ENCODE results near the gene IL24. TPM values are rescaled to one million over a fixed set of nuclear protein-coding genes. Genes with fewer than 3 reads are reported as not detected.

Gene IL24
- total RNA-seq, 2 experiments from 2014 or later, result not detected

DNA sequence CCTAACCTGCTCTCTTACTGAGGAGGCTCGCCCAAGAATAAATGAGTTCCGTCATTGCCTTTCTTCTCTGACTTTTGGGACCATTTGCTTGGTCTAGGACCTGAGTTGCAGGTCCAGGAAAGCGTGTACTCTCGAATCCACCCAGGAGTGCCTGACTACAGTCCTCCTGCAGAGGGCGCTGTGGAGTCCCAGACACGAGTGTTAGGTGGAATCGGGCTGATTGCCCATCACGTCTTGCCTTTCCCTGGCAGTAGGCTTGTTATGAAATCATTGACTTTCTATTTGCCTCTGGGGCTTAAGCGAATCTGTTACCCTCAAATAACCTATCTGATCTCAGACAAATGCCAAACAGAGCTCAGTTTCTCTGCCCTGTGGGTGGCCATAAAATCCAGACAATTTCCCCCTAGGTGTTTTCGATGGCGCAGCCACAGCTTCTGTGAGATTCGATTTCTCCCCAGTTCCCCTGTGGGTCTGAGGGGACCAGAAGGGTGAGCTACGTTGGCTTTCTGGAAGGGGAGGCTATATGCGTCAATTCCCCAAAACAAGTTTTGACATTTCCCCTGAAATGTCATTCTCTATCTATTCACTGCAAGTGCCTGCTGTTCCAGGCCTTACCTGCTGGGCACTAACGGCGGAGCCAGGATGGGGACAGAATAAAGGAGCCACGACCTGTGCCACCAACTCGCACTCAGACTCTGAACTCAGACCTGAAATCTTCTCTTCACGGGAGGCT, 32.1 kb upstream of the IL24 start, which contains the start of gene IL20:
IL20 (plus strand) TSS at position 685 of the 733 bp plus-strand sequence. CDS start 230 bp downstream, outside the sequence.
- no peaks in the 10 kb centered on the region for H3K36me3 Mint-ChIP-seq (ENCODE audit: low read depth)
- H3K27ac Mint-ChIP-seq, result no peak within 1 kb of the TSS
- POLR2A ChIA-PET, result no interaction called here
- H3K4me3 Mint-ChIP-seq, result no peak within 1 kb of the TSS
- CTCF ChIA-PET, result interaction anchor here (1.2 to 1.4 kb wide), 4 partner anchors 18 to 44 kb away, joined by 3 to 5 read pairs (median 4); no protein-coding TSS in a partner anchor
- H3K27me3 Mint-ChIP-seq, result peaks cover 36% of the 10 kb centered on the region
- DNase-seq, result peak; percentile 82
- no peaks in the 10 kb centered on the region for H3K9me3 Mint-ChIP-seq
- peaks cover 5% of the 10 kb centered on the region for H3K4me1 Mint-ChIP-seq

DNA sequence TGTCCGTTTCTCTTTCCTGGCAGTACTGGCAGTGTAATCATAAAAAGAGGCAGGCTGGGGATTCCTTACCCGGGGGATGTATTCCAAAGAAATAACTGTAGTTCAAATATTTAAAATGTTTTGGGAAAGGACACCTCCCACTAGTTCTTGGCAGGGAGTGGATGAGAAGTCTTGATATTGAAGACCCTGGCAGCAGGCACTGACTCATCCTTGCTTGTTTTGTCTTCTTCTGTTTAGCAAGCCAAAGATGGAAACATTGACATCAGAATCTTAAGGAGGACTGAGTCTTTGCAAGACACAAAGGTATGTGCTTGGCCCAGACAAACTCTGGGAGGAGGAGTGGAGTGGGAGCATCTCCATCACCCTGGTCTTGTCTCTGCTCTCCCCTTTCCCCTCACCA, 31.2 kb upstream of the IL24 start:
- Mint-ChIP-seq H3K27me3 (peaks cover 36% of the 10 kb centered on the region), H3K27ac (no peak overlapping the region), H3K4me3 (no peak overlapping the region), H3K9me3 (peaks cover 2% of the 10 kb centered on the region), H3K4me1 (peaks cover 5% of the 10 kb centered on the region), H3K36me3 (ENCODE audit: low read depth) (no peaks in the 10 kb centered on the region)
- POLR2A ChIA-PET, result no interaction called here
- no peak for DNase-seq
- CTCF ChIA-PET, result interaction anchor here (0.7 to 1.3 kb wide), 3 partner anchors 37 to 82 kb away, joined by 3 to 5 read pairs (median 3); no protein-coding TSS in a partner anchor

- ChIA-PET CTCF (interaction anchor here (1.4 to 1.5 kb wide), 2 partner anchors 45 to 133 kb away, joined by 3 to 4 read pairs; no protein-coding TSS in a partner anchor), POLR2A (no interaction called here)
- Mint-ChIP-seq H3K9me3 (peaks cover 12% of the 10 kb centered on the region), H3K4me3 (no peak overlapping the region), H3K4me1 (peaks cover 5% of the 10 kb centered on the region), H3K36me3 (ENCODE audit: low read depth) (peaks cover 2% of the 10 kb centered on the region), H3K27ac (no peak overlapping the region), H3K27me3 (peaks cover 32% of the 10 kb centered on the region)
- DNase-seq, result no peak
Observed at GRCh38 chr1:206867239-206867638, 30.0 kb upstream of the IL24 start.

GRCh38 chr1:206867716-206868115, 29.5 kb upstream of the IL24 start:
- Mint-ChIP-seq H3K27ac (no peak overlapping the region), H3K4me1 (peaks cover 5% of the 10 kb centered on the region), H3K36me3 (ENCODE audit: low read depth) (peaks cover 2% of the 10 kb centered on the region), H3K27me3 (peaks cover 31% of the 10 kb centered on the region), H3K9me3 (peaks cover 16% of the 10 kb centered on the region), H3K4me3 (no peak overlapping the region)
- no peak for DNase-seq
- CTCF ChIA-PET, result interaction anchor here (0.7 to 1.5 kb wide), 5 partner anchors 8 to 133 kb away, joined by 3 to 4 read pairs (median 3); no protein-coding TSS in a partner anchor
- POLR2A ChIA-PET, result no interaction called here

GRCh38 chr1:206868264-206868663, 29.0 kb upstream of the IL24 start:
- Mint-ChIP-seq H3K27ac (no peak overlapping the region), H3K4me3 (no peak overlapping the region), H3K36me3 (ENCODE audit: low read depth) (peaks cover 2% of the 10 kb centered on the region), H3K9me3 (peaks cover 19% of the 10 kb centered on the region), H3K27me3 (peaks cover 26% of the 10 kb centered on the region), H3K4me1 (peaks cover 5% of the 10 kb centered on the region)
- CTCF ChIA-PET, result interaction anchor here (0.7 to 1.5 kb wide), 5 partner anchors 9 to 134 kb away, joined by 3 to 4 read pairs (median 3); no protein-coding TSS in a partner anchor
- POLR2A ChIA-PET, result no interaction called here
- no peak for DNase-seq

DNA sequence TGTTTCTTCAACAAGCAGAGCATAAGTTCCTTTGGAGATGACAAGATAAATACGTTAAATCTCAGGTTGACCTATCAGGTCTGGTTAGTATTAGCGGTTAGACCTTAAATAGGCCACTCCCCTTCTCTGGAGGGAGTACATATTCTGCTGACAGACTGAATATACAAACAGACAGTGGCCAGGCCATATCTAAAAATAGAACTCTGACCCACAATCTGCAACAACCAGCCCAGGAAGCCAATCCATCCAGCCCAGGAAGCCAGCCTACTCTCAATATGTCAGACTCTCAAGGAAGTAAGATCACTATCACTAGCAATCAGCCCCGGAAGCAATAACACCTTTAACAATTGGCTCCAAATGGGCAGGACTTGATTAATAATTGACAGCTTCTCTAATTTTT, 25.1 kb upstream of the IL24 start:
- Mint-ChIP-seq H3K27ac (no peak overlapping the region), H3K4me3 (no peak overlapping the region), H3K4me1 (no peaks in the 10 kb centered on the region), H3K36me3 (ENCODE audit: low read depth) (peaks cover 6% of the 10 kb centered on the region), H3K27me3 (peaks cover 16% of the 10 kb centered on the region), H3K9me3 (peaks cover 34% of the 10 kb centered on the region)
- DNase-seq, result no peak
- CTCF ChIA-PET, result interaction anchor here (0.8 to 2.1 kb wide), 7 partner anchors 10 to 55 kb away, joined by 3 to 6 read pairs (median 3); no protein-coding TSS in a partner anchor
- POLR2A ChIA-PET, result no interaction called here

- ChIA-PET CTCF (interaction anchor here (1.2 to 2.1 kb wide), 2 partner anchors 14 to 139 kb away, joined by 4 to 6 read pairs; no protein-coding TSS in a partner anchor), POLR2A (no interaction called here)
- no peaks in the 10 kb centered on the region for H3K4me1 Mint-ChIP-seq
- H3K27me3 Mint-ChIP-seq, result peaks cover 7% of the 10 kb centered on the region
- H3K4me3 Mint-ChIP-seq, result no peak overlapping the region
- peaks cover 10% of the 10 kb centered on the region for H3K36me3 Mint-ChIP-seq (ENCODE audit: low read depth)
- no peak for DNase-seq
- peaks cover 47% of the 10 kb centered on the region for H3K9me3 Mint-ChIP-seq
- no peak overlapping the region for H3K27ac Mint-ChIP-seq
Observed at GRCh38 chr1:206873603-206874188, 23.5 kb upstream of the IL24 start.

DNA sequence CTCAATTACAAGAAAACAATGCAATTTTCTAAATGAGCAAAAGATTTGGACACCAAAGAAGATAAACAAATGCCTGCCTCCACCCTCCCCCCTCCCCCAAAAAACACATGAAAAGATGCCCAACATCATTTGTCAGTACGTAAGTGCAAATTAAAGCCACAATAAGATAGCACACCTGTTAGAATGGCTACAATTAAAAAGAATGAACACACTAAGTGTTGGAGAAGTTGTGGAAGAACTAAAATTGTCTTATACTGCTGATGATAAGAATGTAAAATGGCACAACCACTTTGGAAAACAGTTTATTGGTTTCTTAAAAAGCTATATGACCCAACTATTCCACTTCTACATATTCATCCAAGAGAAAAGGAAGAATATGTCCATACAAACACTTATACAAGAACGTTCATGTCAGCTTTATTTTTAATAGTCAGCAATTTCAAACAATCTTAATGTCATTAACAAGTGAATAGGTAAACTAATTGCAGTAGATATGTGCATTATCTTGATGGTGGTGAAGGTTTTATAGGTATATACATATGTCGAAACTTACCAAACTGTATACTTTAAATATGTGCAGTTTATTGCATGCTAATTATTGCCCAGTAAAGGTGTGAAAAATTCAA, 21.4 kb upstream of the IL24 start:
- H3K27me3 Mint-ChIP-seq, result peaks cover 5% of the 10 kb centered on the region
- ChIA-PET CTCF (interaction anchor here (0.6 kb wide), 1 partner anchor 13 kb away, joined by 3 read pairs; no protein-coding TSS in a partner anchor), POLR2A (no interaction called here)

GRCh38 chr1:206878456-206878855, 18.8 kb upstream of the IL24 start:
- no peak overlapping the region for H3K4me3 Mint-ChIP-seq
- H3K27ac Mint-ChIP-seq, result no peak overlapping the region
- peaks cover 44% of the 10 kb centered on the region for H3K9me3 Mint-ChIP-seq
- no peak for DNase-seq
- H3K4me1 Mint-ChIP-seq, result no peaks in the 10 kb centered on the region
- ChIA-PET CTCF (no interaction called here), POLR2A (no interaction called here)
- H3K27me3 Mint-ChIP-seq, result peaks cover 5% of the 10 kb centered on the region
- peaks cover 13% of the 10 kb centered on the region for H3K36me3 Mint-ChIP-seq (ENCODE audit: low read depth)

More for the DNA sequence above, 21.4 kb upstream of the IL24 start:
- no peak overlapping the region for H3K4me3 Mint-ChIP-seq
- peaks cover 57% of the 10 kb centered on the region for H3K9me3 Mint-ChIP-seq
- no peaks in the 10 kb centered on the region for H3K4me1 Mint-ChIP-seq
- DNase-seq, result no peak
- no peak overlapping the region for H3K27ac Mint-ChIP-seq
- peaks cover 15% of the 10 kb centered on the region for H3K36me3 Mint-ChIP-seq (ENCODE audit: low read depth)

DNA sequence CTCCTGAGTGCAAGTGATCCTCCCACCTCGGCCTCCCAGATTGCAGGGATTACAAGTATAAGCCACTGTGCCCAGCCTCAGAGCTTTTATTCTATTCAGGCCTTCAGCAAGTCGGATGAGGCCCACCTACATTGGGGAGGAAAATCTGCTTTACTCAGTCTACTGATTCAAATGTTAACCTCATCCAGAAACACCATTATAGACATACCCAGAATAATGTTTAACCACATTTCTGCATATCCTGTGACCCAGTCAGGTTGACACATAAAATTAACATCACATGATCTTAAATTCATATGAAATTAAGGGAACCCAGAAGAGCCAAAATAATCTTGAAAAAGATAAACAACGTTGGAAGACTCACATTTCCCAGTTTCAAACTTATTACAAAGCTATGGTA, 16.9 kb upstream of the IL24 start:
- Mint-ChIP-seq H3K27me3 (peaks cover 5% of the 10 kb centered on the region), H3K36me3 (ENCODE audit: low read depth) (peaks cover 13% of the 10 kb centered on the region), H3K4me1 (no peaks in the 10 kb centered on the region), H3K9me3 (peaks cover 39% of the 10 kb centered on the region), H3K27ac (no peak overlapping the region), H3K4me3 (no peak overlapping the region)
- no peak for DNase-seq
- POLR2A ChIA-PET, result no interaction called here
- CTCF ChIA-PET, result interaction anchor here (1.0 to 1.2 kb wide), 3 partner anchors 29 to 71 kb away, joined by 3 read pairs; no protein-coding TSS in a partner anchor

- DNase-seq, result no peak
- H3K27ac Mint-ChIP-seq, result no peak overlapping the region
- peaks cover 28% of the 10 kb centered on the region for H3K9me3 Mint-ChIP-seq
- H3K36me3 Mint-ChIP-seq (ENCODE audit: low read depth), result peaks cover 9% of the 10 kb centered on the region
- POLR2A ChIA-PET, result no interaction called here
- CTCF ChIA-PET, result interaction anchor here (0.8 kb wide), 1 partner anchor 10 kb away, joined by 3 read pairs; no protein-coding TSS in a partner anchor
- no peak overlapping the region for H3K4me3 Mint-ChIP-seq
- H3K4me1 Mint-ChIP-seq, result no peaks in the 10 kb centered on the region
- peaks cover 2% of the 10 kb centered on the region for H3K27me3 Mint-ChIP-seq
Observed at GRCh38 chr1:206882555-206882954, 14.7 kb upstream of the IL24 start.

GRCh38 chr1:206883160-206883559, 14.1 kb upstream of the IL24 start:
- POLR2A ChIA-PET, result no interaction called here
- H3K36me3 Mint-ChIP-seq (ENCODE audit: low read depth), result peaks cover 7% of the 10 kb centered on the region
- CTCF ChIA-PET, result interaction anchor here (0.8 to 2.2 kb wide), 4 partner anchors 11 to 149 kb away, joined by 3 to 12 read pairs (median 3); no protein-coding TSS in a partner anchor
- no peak overlapping the region for H3K4me3 Mint-ChIP-seq
- peaks cover 2% of the 10 kb centered on the region for H3K27me3 Mint-ChIP-seq
- no peak for DNase-seq
- peaks cover under 1% of the 10 kb centered on the region for H3K4me1 Mint-ChIP-seq
- H3K9me3 Mint-ChIP-seq, result peaks cover 22% of the 10 kb centered on the region
- no peak overlapping the region for H3K27ac Mint-ChIP-seq

All from activated CD4-positive, alpha-beta T cell treated with anti-CD3 and anti-CD28 coated beads, Interleukin-2, amount 10 ng/mL, durations not matched to agents 7 days and 5 days (primary cell).